B cell (primary cell): Measurements from ENCODE around the gene LRG1. TPM values are rescaled to one million over a fixed set of nuclear protein-coding genes. Genes with fewer than 3 reads are reported as not detected.
"Not testable (repeated sequence)": the region's sequence is repeated elsewhere in the genome, so short reads cannot be mapped to it uniquely, and the experiment has no call there.

Experiments used
- ATAC-seq: fragments of 200-7000 bp; cut with Tn5 transposase; one replicate; pipeline ENCODE4 v1.10.0; 2021; ENCODE audit warnings: low read depth, mild to moderate bottlenecking, moderate number of reproducible peaks, moderate library complexity
- CTCF ChIA-PET: fragments of 350-600 bp; sonication (Branson Sonifier 250); formaldehyde crosslinking; loops from one replicate; lab custom pipeline; 2021; ENCODE audit warnings: antibody characterized with exemption, inconsistent platforms; lab: Charles Lee
- POLR2A ChIA-PET: fragments of 350-600 bp; sonication (Branson Sonifier 250); formaldehyde crosslinking; loops from one replicate; lab custom pipeline; 2021; ENCODE audit warnings: antibody characterized with exemption; lab: Charles Lee
- DNase-seq: peaks from one replicate; pipeline ENCODE4 v3.0.0; 2013
- H2AFZ ChIP-seq: 2 replicates; pipeline ENCODE4 v1.6.1; 2012; ENCODE audit warnings: mild to moderate bottlenecking, low read depth, low read length; ENCODE audit not compliant: insufficient read depth, poor library complexity, severe bottlenecking
- H3K27ac ChIP-seq, 2 donors: 1 replicate in 1 of 2; 2 replicates in 1 of 2; pipeline ENCODE4 v1.5.1; 2012 to 2013; ENCODE audit warnings: low read length in 2 of 2, mild to moderate bottlenecking in 2 of 2, moderate library complexity in 1 of 2
- H3K27me3 ChIP-seq, 4 experiments: fragments of 200-600 bp in 1 of 4; sonication (generic) in 1 of 4; replicated peaks in 1 of 4; 1 replicate in 2 of 4; 2 replicates in 2 of 4; pipeline versions ENCODE4 v1.6.1 to v1.7.0; 2013 to 2016; ENCODE audit warnings: low read length in 3 of 4, mild to moderate bottlenecking in 2 of 4, mixed read lengths in 1 of 4, moderate library complexity in 1 of 4; ENCODE audit not compliant: insufficient read depth in 4 of 4, control insufficient read depth in 3 of 4; ENCODE audit errors: control extremely low read depth in 1 of 4
- H3K36me3 ChIP-seq, 2 experiments: replicated peaks in 1 of 2; 1 replicate in 1 of 2; 2 replicates in 1 of 2; pipeline versions ENCODE4 v1.6.1 to v1.7.1; 2013; ENCODE audit warnings: low read length in 1 of 2; ENCODE audit not compliant: insufficient read depth in 2 of 2, control insufficient read depth in 1 of 2; ENCODE audit errors: control extremely low read depth in 1 of 2, extremely low read depth in 1 of 2
- H3K4me1 ChIP-seq, 2 donors: fragments of 200-600 bp in 1 of 2; sonication (generic) in 1 of 2; 1 replicate in 1 of 2; 2 replicates in 1 of 2; pipeline versions ENCODE4 v1.5.1 to v1.6.1; 2013 to 2017; ENCODE audit warnings: low read length in 2 of 2; ENCODE audit not compliant: control insufficient read depth in 2 of 2, insufficient read depth in 2 of 2
- H3K4me2 ChIP-seq: replicated peaks from 2 replicates; pipeline ENCODE3; 2012; ENCODE audit warnings: mild to moderate bottlenecking, low read depth, low read length; ENCODE audit not compliant: poor library complexity, severe bottlenecking
- H3K4me3 ChIP-seq, 5 experiments: fragments of 200-600 bp in 1 of 5; sonication (generic) in 1 of 5; 1 replicate in 3 of 5; 2 replicates in 2 of 5; pipeline versions ENCODE4 v1.5.1 to v1.7.0; 2011 to 2016; ENCODE audit warnings: low read length in 4 of 5, mild to moderate bottlenecking in 4 of 5, low read depth in 2 of 5, control low read depth in 1 of 5, moderate library complexity in 1 of 5; ENCODE audit not compliant: insufficient read depth in 1 of 5; ENCODE audit errors: control extremely low read depth in 1 of 5, extremely low read depth in 1 of 5
- H3K79me2 ChIP-seq: fragments of 200-600 bp; sonication (generic); one replicate; pipeline ENCODE4 v1.6.0; 2016; ENCODE audit warnings: low read length; ENCODE audit not compliant: control insufficient read depth, insufficient read depth
- H3K9ac ChIP-seq: fragments of 200-600 bp; sonication (generic); 2 replicates; pipeline ENCODE4 v1.6.1; 2017; ENCODE audit warnings: mild to moderate bottlenecking, low read length, moderate library complexity
- H3K9me3 ChIP-seq, 3 donors: one replicate each; pipeline versions ENCODE4 v1.6.1 to v1.7.1; 2013; ENCODE audit warnings: low read length in 2 of 3; ENCODE audit not compliant: control insufficient read depth in 2 of 3, insufficient read depth in 1 of 3; ENCODE audit errors: control extremely low read depth in 1 of 3
- H4K20me1 ChIP-seq: 2 replicates; pipeline ENCODE4 v1.6.0; 2012; ENCODE audit warnings: mild to moderate bottlenecking, low read length; ENCODE audit not compliant: insufficient read depth, control insufficient read depth, poor library complexity, severe bottlenecking
- H3K27ac Mint-ChIP-seq: one replicate; pipeline ENCODE4 v1.8.0; 2021; ENCODE audit warnings: mixed read lengths
- H3K27me3 Mint-ChIP-seq: one replicate; pipeline ENCODE4 v1.8.0; 2021; ENCODE audit warnings: mixed read lengths
- H3K4me1 Mint-ChIP-seq: one replicate; pipeline ENCODE4 v1.8.0; 2021; ENCODE audit warnings: mixed read lengths
- H3K4me3 Mint-ChIP-seq: one replicate; pipeline ENCODE4 v1.8.0; 2021; ENCODE audit warnings: mixed read lengths
- H3K9me3 Mint-ChIP-seq: one replicate; pipeline ENCODE4 v1.8.0; 2022; ENCODE audit warnings: mixed read lengths; ENCODE audit not compliant: insufficient read depth
- WGBS: methylation state at CpG from one replicate; pipeline ENCODE4 v1.1.5; 2013; ENCODE audit warnings: missing lambda C conversion rate; ENCODE audit not compliant: insufficient coverage; 5-methylcytosine and 5-hydroxymethylcytosine counted together
- intact Hi-C: fragments of 100-400 bp; cut with micrococcal nuclease; formaldehyde crosslinking; loops from one replicate; pipeline ENCODE4 v1.10.0; 2022
- polyA plus RNA-seq: library from polyadenylated mRNA; depleted of rRNA; stranded (reverse); fragments of >200 nt; gene quantifications from 2 replicates; pipeline ENCODE4 v1.2.3, GENCODE V29; 2012
- total RNA-seq, 2 donors: library from RNA; stranded (reverse); fragments of 120-200 nt in 1 of 2; gene quantifications; 1 replicate in 1 of 2; 2 replicates in 1 of 2; pipeline versions ENCODE4 v1.2.3 to v1.2.4, GENCODE V29; 2013 to 2022
- TF ChIP-seq, protein P1 (sequence below): fragments of 200-600 bp; IDR thresholded peaks from one replicate; pipeline ENCODE4 v1.8.0; 2022; ENCODE audit warnings: antibody characterized with exemption, mild to moderate bottlenecking

LRG1 gene
- total and polyA plus RNA-seq, 2 donors (not counting 1 experiment from before 2014, with no cell fraction given): 0.21 to 0.27 TPM

DNA sequence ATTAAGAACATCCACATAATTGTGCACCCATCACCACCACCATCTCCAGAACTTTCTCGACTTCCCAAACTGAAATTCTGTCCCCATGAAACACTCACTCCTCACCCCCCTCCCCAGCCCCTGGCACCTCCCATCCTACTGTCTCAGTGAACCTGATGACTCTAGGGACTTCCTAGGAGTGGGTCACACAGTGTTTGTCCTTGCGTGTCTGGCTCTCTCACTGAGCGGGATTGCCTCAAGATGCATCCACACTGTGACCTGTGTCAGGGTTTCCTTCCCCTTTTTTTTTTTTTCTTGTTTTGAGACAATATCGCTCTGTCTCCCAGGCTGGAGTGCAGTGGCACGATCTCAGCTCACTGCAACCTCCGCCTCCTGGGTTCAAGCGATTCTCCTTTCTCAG lies 22.2 kb upstream of the LRG1 start:
- H3K4me1 ChIP-seq, H3K27ac ChIP-seq, H2AFZ ChIP-seq, DNase-seq, H3K4me3 Mint-ChIP-seq, H3K36me3 ChIP-seq, H3K4me3 ChIP-seq, H3K9me3 Mint-ChIP-seq, H3K79me2 ChIP-seq, H3K9me3 ChIP-seq, H4K20me1 ChIP-seq, H3K4me2 ChIP-seq, H3K4me1 Mint-ChIP-seq, H3K9ac ChIP-seq, POLR2A ChIA-PET, intact Hi-C loops, H3K27me3 Mint-ChIP-seq, H3K27ac Mint-ChIP-seq: not testable (repeated sequence)
- ATAC-seq: peak; percentile 21
- CTCF ChIA-PET: interaction anchor here (0.8 kb wide), 1 partner anchor 11 kb away, joined by 3 read pairs; no protein-coding TSS in a partner anchor
- peaks cover 0 to 11% (median 2%) of the 10 kb centered on the region in 4 experiments for H3K27me3 ChIP-seq
- WGBS: 33% methylated on average over 4 of the region's 7 CpGs

DNA sequence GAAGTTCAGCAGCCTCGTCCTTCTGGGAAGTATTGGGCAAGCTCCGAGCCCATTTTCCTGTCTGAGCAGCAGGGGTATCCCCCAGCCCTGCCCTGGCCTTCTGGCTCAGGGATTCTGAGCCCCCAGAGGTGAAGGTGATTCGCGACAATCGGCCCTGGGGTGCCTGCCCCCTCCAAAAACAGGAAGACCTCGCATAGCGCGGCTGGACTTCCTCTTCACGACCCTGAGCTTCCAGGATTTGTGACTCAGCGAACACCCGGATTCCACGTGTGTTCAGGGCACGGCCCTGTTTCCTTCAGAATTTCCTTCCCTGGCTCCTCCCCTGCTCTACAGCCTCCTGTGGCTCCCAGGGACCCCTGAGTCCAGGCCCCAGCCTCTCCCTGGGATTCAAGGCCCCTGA lies 19.7 kb upstream of the LRG1 start, which contains the start of gene SEMA6B:
Gene SEMA6B (minus strand): TSS at position 116 of the 400 bp plus-strand sequence. CDS start 1,227 bp downstream, outside the sequence.
- Histone ChIP-seq H3K9ac (no peak within 1 kb of the TSS), H3K27me3 (peaks cover 0 to 11% (median 2%) of the 10 kb centered on the region in 4 experiments), H3K4me3 (no peak within 1 kb of the TSS), H2AFZ (no peak within 1 kb of the TSS), H3K4me2 (no peak within 1 kb of the TSS), H3K27ac (no peak within 1 kb of the TSS), H3K79me2 (no peaks in the 10 kb centered on the region), H3K36me3 (no peaks in the 10 kb centered on the region), H4K20me1 (no peaks in the 10 kb centered on the region), H3K9me3 (peaks cover 0 to 14% (median 0%) of the 10 kb centered on the region in 3 donors), H3K4me1 (peaks cover 0 to 4% of the 10 kb centered on the region in 2 donors)
- Mint-ChIP-seq H3K9me3 (no peaks in the 10 kb centered on the region), H3K4me1 (peaks cover 3% of the 10 kb centered on the region), H3K27me3 (peaks cover 1% of the 10 kb centered on the region), H3K4me3 (no peak within 1 kb of the TSS), H3K27ac (no peak within 1 kb of the TSS)
- TF ChIP-seq, protein P1, sequence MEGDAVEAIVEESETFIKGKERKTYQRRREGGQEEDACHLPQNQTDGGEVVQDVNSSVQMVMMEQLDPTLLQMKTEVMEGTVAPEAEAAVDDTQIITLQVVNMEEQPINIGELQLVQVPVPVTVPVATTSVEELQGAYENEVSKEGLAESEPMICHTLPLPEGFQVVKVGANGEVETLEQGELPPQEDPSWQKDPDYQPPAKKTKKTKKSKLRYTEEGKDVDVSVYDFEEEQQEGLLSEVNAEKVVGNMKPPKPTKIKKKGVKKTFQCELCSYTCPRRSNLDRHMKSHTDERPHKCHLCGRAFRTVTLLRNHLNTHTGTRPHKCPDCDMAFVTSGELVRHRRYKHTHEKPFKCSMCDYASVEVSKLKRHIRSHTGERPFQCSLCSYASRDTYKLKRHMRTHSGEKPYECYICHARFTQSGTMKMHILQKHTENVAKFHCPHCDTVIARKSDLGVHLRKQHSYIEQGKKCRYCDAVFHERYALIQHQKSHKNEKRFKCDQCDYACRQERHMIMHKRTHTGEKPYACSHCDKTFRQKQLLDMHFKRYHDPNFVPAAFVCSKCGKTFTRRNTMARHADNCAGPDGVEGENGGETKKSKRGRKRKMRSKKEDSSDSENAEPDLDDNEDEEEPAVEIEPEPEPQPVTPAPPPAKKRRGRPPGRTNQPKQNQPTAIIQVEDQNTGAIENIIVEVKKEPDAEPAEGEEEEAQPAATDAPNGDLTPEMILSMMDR: no peak
- ATAC-seq (no peak), DNase-seq (no peak)
- POLR2A ChIA-PET: no interaction called here
- CTCF ChIA-PET: interaction anchor here (0.6 to 2.7 kb wide), 6 partner anchors 10 to 77 kb away, joined by 3 to 15 read pairs (median 5); no protein-coding TSS in a partner anchor
- WGBS: 30% methylated on average over 13 of the region's 13 CpGs
- intact Hi-C loops: loop anchor here (5.0 kb wide), 1 partner anchor 78 kb away; the partner anchor contains the start of gene TNFAIP8L1
